T follicular helper cell (primary cell): ENCODE results near the gene HIVEP3.

Experiments
- DNase-seq: peaks from one replicate; pipeline ENCODE4 v3.0.0-alpha.2; 2020; ENCODE audit warnings: low read depth

The HIVEP3 gene

DNA sequence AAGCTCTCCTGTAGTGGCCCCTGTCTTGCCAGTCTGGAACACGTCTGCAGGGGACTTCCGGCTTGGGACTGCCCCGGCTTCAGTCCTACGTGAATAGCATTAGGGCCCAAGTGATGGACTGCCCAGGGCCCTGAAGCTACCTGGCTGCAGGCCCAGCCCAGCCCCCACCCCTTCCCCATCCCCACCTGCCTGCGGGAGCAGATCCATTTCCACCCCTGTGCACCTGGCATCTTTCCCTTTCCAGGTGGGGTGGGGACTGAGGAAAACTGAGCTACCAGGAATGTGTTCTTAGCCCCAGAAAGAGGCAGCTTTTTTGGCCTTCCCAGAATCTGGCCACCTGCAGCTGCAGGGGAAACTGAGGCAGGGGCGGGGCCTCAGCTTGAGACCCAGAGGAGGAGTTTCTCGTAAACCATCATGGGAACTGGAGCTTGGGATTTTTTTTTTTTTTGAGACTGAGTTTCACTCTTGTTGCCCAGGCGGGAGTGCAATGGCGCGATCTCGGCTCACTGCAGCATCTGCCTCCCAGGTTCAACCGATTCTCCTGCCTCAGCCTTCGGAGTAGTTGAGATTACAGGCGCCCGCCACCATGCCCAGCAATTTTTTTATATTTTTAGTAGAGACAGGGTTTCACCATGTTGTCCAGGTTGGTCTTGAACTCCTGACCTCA, 437.5 kb downstream of the HIVEP3 start:
- no peak for DNase-seq

DNA sequence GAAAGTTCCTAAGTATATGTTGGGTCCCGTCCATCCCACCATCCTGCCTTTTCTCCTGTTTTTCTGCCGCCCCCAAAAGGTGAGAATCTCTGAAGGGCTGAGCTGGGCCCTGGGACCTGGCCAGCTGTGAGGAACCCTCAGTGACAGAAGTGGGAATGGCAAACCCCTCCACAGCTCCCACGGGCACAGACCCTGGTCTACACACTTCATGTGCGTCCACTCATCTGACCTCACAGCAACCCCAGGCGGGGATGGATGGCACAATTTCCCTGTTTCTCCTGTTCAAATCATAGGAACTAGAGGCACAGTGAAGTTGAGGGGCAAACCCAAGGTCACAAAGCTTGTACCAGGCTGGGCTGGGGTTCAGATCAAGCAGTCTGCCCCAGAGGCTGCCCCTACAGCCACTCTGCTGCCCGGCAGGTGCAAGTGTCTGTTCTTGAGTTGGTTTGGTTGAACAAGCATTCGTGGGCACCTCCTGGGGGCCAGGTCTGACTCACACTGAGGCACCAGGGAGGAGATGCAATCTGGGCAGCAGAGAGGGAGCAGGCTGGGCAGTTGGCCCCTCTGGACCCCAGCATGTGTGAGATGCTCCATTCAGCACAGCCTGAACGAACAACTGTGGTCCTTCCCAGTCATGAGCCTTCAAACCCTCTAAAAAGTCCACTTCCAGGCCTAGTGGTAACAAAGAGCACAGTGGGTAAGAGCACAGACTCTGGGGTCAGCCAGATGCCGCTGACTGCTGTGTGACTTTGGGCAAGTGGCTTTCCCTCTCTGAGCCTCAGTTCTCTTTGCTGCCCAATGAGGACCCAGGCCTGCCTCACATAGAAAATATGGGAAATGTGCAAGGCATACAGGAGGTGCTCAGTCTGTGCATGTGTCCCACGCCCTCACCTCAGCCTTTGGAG, 438.3 kb downstream of the HIVEP3 start:
- no peak for DNase-seq

DNA sequence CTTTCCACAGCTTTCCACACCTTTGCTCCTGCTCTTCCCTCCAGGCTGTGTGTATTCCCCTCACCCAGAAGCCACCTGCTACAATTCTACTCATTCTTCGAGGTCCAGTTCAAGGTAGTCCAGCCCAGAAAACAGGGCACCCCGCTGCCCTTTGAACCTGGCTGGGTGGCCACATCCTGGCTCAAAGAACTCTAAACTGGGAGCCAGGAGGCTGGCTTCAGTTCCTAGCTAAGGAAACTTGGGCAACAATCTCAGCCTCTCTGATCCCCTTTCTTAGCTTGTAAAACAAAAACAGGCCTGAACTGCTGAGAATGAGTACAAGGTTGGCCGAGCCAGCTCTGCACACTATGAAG, 438.9 kb downstream of the HIVEP3 start:
- no peak for DNase-seq

GRCh38 chr1:41479000-41479807, 439.5 kb downstream of the HIVEP3 start:
- DNase-seq: no peak

DNA sequence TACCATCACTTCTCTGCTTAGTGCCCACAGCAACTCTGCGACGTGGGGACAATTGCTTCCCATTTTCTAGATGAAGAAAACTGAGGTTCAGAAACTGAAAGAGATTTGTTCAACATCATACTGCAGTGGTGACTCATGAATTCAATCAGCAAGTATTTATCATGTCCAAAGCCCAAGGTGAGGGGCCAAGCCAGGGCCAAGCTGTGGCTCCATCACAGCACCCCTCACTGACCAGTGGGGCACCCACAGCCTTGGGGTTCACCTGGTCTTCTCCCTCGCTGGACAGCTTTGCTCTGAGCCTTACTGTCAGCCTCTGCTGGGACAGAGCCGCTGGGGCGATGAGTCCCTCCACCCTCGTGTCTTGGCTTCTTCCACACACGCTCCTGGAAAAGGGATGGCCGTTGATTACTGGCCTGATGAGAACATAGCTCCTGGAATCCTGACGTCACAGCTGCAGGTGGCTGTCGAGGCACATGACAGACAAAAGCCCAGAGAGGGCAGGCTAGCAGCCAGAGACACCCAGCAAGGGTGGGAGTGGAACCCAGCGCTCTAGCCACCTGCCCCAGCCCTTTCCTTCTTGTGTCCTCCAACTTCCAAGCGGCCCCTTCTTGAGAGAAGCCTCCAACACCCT, 440.5 kb downstream of the HIVEP3 start:
- no peak for DNase-seq

- DNase-seq: no peak
Measured at GRCh38 chr1:41476807-41477361, 441.8 kb downstream of the HIVEP3 start.

- no peak for DNase-seq
Measured at GRCh38 chr1:41475859-41476567, 442.7 kb downstream of the HIVEP3 start.

DNA sequence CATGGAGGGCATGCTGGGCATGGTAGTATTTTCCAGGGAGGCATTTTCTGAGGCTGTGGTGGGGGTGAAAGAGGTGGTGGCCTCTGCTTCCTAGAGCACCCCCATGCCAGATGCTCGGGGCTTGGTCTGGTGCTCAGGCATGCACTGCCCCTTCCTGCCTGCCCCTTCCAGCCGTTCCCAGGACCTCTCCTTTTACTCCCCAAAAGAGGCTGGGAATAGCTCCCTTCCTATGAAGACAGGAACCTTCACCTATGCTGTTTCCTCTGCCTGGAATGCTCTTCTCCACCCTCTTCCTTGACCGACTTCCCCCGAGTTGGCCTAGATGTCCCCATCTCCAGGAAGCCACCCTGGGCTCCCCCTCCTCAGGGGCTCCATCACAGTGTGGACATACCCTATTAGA, 443.4 kb downstream of the HIVEP3 start:
- DNase-seq: no peak

- no peak for DNase-seq
Measured at GRCh38 chr1:41474490-41475271, 444.0 kb downstream of the HIVEP3 start.

DNA sequence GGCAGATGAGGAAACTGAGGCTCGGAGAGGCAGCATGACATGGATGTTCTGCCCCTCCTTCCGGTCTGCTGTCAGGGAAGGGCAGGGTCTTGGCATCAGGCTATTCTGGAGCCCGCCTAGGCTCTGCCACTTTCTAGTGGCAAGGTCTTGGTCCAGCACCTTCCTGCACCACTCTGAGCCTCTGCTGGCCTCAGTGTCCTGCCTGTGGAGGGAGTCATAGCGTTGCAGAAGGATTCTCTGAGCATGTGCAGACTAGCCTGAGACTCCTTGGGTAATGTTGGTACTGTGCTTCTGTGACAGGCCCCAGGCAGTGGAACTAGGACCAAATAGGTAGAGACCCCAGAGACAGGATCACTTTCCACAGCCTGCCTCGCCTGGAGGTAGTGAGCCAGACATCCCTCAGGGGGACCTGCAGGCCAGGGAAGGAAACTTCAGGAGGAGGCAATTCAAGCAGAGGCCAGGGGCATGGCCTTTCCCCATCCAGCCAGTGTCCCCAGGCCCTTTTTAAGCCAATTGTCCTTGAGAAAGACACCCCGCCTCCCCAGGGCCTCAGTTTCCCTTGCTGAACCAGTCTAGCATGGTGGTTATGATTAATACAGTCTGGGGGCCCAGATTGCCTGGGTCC, 444.9 kb downstream of the HIVEP3 start:
- no peak for DNase-seq

GRCh38 chr1:41471658-41472057, 447.1 kb downstream of the HIVEP3 start:
- DNase-seq: no peak

DNA sequence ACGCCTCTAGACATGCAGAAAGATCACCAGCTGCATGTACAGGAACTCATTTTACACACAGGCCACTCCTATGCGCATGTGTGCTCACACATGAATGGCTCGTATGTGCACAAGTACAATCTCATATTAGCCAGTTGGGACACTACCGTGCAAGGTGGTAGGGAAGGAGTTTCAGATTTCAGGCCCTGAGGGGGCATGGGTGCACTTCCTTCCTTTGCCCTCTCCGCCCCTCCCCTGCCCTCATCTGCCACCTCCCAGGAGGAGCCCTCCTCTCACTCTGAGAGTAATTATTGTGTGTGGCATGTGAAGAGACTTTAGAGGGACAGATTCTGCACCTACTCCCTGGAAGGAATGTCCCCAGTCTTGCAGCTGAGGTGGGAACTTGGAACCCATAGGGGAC, 449.0 kb downstream of the HIVEP3 start:
- no peak for DNase-seq

DNA sequence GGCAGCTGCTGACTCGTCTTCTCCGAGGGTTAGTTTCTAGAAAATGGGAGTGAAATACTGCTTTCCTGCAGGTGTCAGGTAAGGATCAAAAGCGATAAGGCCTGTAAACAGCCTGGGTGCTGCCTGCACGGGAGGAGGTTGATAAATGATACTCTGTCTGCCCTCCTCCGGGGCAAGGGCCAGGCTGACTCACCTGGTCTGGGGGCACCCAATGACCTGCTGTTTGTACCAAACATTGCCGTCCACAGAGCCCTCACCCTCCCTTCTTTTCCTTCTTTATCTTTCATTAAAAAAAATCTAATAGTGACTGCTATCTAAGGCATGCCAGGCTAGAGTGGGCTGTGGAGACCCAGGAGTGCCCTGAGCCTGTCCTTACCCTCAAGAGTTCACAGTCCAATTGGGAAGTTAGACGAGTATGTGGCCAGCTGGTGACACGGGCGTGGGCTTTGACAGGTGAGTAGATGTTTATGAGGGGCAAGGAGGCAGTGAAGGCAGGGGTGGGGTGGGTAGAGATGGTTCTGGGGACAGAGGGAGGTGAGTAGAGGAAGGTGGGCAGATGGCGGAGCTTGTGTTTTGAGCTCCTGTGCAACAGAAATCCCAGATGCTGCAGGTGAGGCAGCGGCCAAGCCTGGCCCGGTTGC, 450.5 kb downstream of the HIVEP3 start:
- no peak for DNase-seq

GRCh38 chr1:41467673-41468072, 451.0 kb downstream of the HIVEP3 start:
- no peak for DNase-seq

GRCh38 chr1:41466146-41466545, 452.6 kb downstream of the HIVEP3 start:
- no peak for DNase-seq

- no peak for DNase-seq
Measured at GRCh38 chr1:41465741-41466140, 453.0 kb downstream of the HIVEP3 start.

DNA sequence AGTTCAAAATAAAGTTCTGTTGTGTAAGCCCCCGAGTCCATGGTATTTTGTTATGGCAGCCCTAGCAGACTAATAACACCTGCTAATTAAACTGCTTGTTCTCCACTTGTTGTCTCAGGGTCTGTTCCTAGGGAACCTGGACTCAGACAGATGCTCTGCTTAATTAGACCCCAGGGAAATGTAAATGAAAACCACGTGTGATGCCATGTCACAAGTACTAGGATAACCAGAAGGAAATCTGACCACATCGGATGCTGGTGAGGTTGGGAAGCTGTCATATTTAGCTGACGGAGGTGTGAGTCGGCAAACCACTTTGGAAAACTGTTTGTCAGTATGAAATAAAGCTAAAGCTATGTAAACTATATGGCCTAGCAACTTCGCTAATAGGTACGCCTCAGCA, 453.8 kb downstream of the HIVEP3 start:
- DNase-seq: no peak

DNA sequence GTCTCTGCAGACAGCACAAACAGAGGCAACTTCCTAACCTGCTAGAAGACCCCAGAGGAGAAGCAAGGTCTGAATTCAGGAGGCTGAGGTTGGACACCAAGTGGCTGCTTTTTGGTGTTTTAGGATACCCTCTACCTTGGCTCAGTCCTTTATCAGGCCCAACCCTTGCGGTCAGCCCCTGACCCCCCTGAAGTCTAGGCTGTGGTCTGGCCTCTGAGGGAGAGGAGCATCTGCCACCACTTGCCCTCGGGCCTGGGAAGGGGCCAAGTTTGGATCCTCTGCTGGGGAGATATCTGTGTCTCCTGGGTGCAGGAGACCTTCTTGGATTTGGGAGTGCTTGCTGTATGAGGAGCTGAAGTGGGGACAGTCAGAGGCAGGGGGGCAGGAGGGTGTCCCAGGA, 455.2 kb downstream of the HIVEP3 start:
- no peak for DNase-seq

- DNase-seq: no peak
Measured at GRCh38 chr1:41462680-41463004, 456.1 kb downstream of the HIVEP3 start.
